ENCODE data around the gene IER5L.

- TF ChIP-seq CTCF (IDR thresholded peaks at IDR 0.05) = no peak
- no peak for TF ChIP-seq ZNF423 (CRISPR knock-in tag; IDR thresholded peaks at IDR 0.05)
- no peak for TF ChIP-seq ESRRA (CRISPR knock-in tag; IDR thresholded peaks at IDR 0.05; ENCODE audit: borderline replicate concordance)
Observed at GRCh38 chr9:129209580-129209979, 31.5 kb upstream of the IER5L start.
